ENCODE measurements around the gene HIPK3.

The HIPK3 gene

GRCh38 chr11:33390944-33391892 lies 134.0 kb downstream of the HIPK3 start:
- DNase-seq (ENCODE audit: low read depth, low spot score): no peak

GRCh38 chr11:33391893-33392251 lies 134.7 kb downstream of the HIPK3 start:
- no peak for DNase-seq (ENCODE audit: low read depth, low spot score)

- no peak for DNase-seq (ENCODE audit: low read depth, low spot score)
Observed at GRCh38 chr11:33394431-33395109, 137.4 kb downstream of the HIPK3 start.

GRCh38 chr11:33396361-33396760 lies 139.2 kb downstream of the HIPK3 start:
- no peak for DNase-seq (ENCODE audit: low read depth, low spot score)

- no peak for DNase-seq (ENCODE audit: low read depth, low spot score)
Observed at GRCh38 chr11:33399421-33399820, 142.2 kb downstream of the HIPK3 start.

- no peak for DNase-seq (ENCODE audit: low read depth, low spot score)
Observed at GRCh38 chr11:33402066-33402465, 144.9 kb downstream of the HIPK3 start.

DNA sequence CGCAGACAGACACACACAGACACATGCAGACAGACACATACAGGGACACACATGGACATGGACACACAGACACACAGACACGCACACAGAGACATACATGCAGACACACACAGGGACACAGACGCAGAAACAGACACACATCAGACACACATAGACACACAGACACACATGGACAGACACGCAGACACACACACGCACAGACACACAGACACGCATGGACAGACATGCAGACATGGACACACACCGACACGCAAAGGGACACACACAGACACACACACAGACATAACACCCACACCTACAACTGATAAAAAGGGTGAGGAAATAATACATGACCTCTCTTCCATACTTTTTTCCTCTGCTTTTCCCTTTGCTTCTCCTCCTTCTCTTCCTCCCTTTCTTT lies 146.2 kb downstream of the HIPK3 start:
- DNase-seq (ENCODE audit: low read depth, low spot score): no peak

DNA sequence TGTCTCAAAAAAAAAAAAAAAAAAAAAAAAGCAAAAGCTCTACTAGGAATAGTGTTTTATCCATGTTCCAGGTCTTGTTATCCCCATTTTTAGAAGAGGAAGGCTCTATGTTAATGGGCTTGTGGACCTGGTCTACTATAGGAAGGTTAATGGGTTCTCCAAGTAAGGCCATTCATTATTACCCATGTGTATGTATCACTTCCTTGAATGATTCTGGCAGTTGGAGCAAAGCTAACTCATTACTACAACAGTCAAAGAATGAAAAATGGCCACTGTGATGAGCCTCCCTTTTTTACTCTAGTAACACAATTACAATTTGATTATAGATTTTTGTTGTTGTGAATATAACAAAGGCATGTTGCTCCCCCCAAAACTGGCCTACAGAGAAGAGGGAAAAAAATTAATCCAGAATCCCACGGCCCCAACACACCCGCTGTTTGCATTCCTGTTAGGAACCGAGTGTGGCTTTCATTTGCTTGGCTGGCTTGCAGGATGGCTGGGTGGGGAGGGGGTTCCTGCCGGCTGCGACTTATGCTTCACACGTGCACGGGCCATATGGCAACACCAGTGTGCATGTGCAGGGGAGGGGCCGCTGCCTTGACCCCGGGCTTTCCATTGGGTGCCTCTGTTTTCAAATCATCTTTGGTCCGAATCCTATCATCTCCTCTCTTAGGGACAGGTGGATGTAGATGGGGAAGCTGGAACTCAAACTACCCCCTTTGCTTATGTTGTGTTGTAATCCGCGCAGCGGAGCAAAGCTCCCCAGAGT lies 148.8 kb downstream of the HIPK3 start:
- DNase-seq (ENCODE audit: low read depth, low spot score): no peak

Measured in iPS DF 19.7 (cell line).